Measurements from ENCODE around the gene FADS1.

The FADS1 gene

GRCh38 chr11:61816736-61817455 lies at the start of gene FADS1:
FADS1 (minus strand) TSS chr11:61817003; CDS start chr11:61816929, 74 bp downstream.
- DNase-seq = peak; percentile 89

- DNase-seq = no peak
Measured at GRCh38 chr11:61866231-61866957, 49.6 kb upstream of the FADS1 start.

GRCh38 chr11:61864814-61865775 lies 48.3 kb upstream of the FADS1 start:
- DNase-seq = no peak

GRCh38 chr11:61863548-61864081 lies 46.8 kb upstream of the FADS1 start:
- DNase-seq = no peak

GRCh38 chr11:61862714-61863547 lies 46.1 kb upstream of the FADS1 start:
- DNase-seq = no peak

- no peak for DNase-seq
Measured at GRCh38 chr11:61861634-61862033, 44.8 kb upstream of the FADS1 start.

GRCh38 chr11:61860054-61860903 lies 43.5 kb upstream of the FADS1 start:
- no peak for DNase-seq

GRCh38 chr11:61855939-61856680 lies 39.3 kb upstream of the FADS1 start:
- no peak for DNase-seq

GRCh38 chr11:61854966-61855714 lies 38.3 kb upstream of the FADS1 start:
- DNase-seq = no peak

- DNase-seq = no peak
Measured at GRCh38 chr11:61854206-61854895, 37.5 kb upstream of the FADS1 start.

- no peak for DNase-seq
Measured at GRCh38 chr11:61853698-61854169, 36.9 kb upstream of the FADS1 start.

- no peak for DNase-seq
Measured at GRCh38 chr11:61851900-61852295, 35.1 kb upstream of the FADS1 start.

- no peak for DNase-seq
Measured at GRCh38 chr11:61851113-61851899, 34.5 kb upstream of the FADS1 start.

GRCh38 chr11:61850687-61851086 lies 33.9 kb upstream of the FADS1 start:
- no peak for DNase-seq

- no peak for DNase-seq
Measured at GRCh38 chr11:61848631-61849030, 31.8 kb upstream of the FADS1 start.

- DNase-seq = no peak
Measured at GRCh38 chr11:61847914-61848581, 31.2 kb upstream of the FADS1 start.

GRCh38 chr11:61846362-61847020 lies 29.7 kb upstream of the FADS1 start:
- no peak for DNase-seq
